ENCODE measurements around the gene UBASH3A. TPM values are rescaled to one million over a fixed set of nuclear protein-coding genes. Genes with fewer than 3 reads are reported as not detected.

Gene UBASH3A
- polyA plus RNA-seq, 1 of the 3 experiments (the other 2 are of a cell fraction) = not detected

DNA sequence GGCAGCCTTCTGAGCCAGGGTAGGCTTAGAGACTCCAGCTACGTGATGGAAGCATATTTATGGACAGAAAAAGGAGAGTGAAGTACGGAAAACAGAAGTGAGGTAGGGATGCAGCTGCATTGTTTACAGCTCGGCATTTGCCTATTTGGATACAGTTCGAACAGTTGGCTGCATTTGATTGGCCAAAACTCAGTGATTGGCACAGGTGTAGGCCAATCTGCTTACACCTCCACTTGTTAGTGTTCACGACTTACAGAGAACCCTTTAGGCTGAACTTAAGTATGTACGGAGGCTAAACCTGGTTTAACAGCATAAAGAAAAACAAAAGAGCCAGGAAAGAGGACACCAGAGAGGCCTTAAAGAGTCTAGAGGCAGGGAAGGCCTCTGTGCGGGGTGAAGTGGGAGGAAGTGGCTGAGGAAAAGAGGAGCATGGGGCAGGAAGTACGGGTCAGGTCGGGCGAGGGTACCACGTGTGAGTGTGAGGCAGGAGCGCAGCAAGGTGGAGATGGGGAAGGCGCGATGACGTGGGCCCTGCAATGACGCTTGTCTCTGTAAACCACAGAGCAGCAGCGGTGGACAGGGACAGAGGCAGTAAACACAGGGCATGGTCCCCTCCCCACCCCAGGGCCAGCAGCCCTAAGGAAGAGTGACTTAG is 60.3 kb downstream of the UBASH3A start:
- Histone ChIP-seq H3K4me3 (ENCODE audit: low read depth in 2 of 2, low read length in 1 of 2) (no peak overlapping the region), H3K79me2 (ENCODE audit: insufficient read depth) (no peaks in the 10 kb centered on the region), H3K36me3 (replicated peaks in 1 of 2; ENCODE audit: control insufficient read depth in 1 of 2, insufficient read depth in 2 of 2, low read length in 1 of 2) (no peaks in the 10 kb centered on the region), H3K4me2 (no peak overlapping the region), H4K20me1 (ENCODE audit: insufficient read depth) (no peaks in the 10 kb centered on the region), H3K9me3 (no peaks in the 10 kb centered on the region), H3K27me3 (ENCODE audit: insufficient read depth) (no peaks in the 10 kb centered on the region), H3K27ac (ENCODE audit: low read depth in 2 of 2, low read length in 1 of 2) (no peak overlapping the region), H3K9ac (no peak overlapping the region), H3K9me2 (no peaks in the 10 kb centered on the region), H2AFZ (ENCODE audit: low read depth) (no peak overlapping the region), H3F3A (replicated peaks; ENCODE audit: insufficient read depth) (no peaks in the 10 kb centered on the region), H3K4me1 (ENCODE audit: control insufficient read depth in 1 of 2, insufficient read depth in 2 of 2, low read depth in 1 of 2, low read length in 1 of 2) (peaks cover 0 to 7% of the 10 kb centered on the region in 2 experiments; a peak in 2 of 4 replicates)
- ChIA-PET CTCF (interaction anchor here (0.6 kb wide), 1 partner anchor 16 kb away, joined by 3 read pairs; no protein-coding TSS in a partner anchor), POLR2A (no interaction called here)
- 61% methylated on average over 17 of the region's 17 CpGs for WGBS (ENCODE audit: low lambda C conversion rate)
- DNase-seq = no peak
- no peak for TF ChIP-seq TAF1 (IDR thresholded peaks at IDR 0.05; ENCODE audit: borderline replicate concordance, low read depth, low read length)
- TF ChIP-seq, protein P1, sequence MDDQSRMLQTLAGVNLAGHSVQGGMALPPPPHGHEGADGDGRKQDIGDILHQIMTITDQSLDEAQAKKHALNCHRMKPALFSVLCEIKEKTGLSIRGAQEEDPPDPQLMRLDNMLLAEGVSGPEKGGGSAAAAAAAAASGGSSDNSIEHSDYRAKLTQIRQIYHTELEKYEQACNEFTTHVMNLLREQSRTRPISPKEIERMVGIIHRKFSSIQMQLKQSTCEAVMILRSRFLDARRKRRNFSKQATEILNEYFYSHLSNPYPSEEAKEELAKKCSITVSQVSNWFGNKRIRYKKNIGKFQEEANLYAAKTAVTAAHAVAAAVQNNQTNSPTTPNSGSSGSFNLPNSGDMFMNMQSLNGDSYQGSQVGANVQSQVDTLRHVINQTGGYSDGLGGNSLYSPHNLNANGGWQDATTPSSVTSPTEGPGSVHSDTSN (IDR thresholded peaks at IDR 0.05) = peak; percentile 84

GRCh38 chr21:42465008-42465802 is 61.5 kb downstream of the UBASH3A start:
- Histone ChIP-seq H3K4me1 (ENCODE audit: control insufficient read depth in 1 of 2, insufficient read depth in 2 of 2, low read depth in 1 of 2, low read length in 1 of 2) (peaks cover 0 to 7% of the 10 kb centered on the region in 2 experiments; a peak in 2 of 4 replicates), H3K9me2 (no peaks in the 10 kb centered on the region), H3K4me2 (no peak overlapping the region), H3K27me3 (ENCODE audit: insufficient read depth) (no peaks in the 10 kb centered on the region), H3F3A (replicated peaks; ENCODE audit: insufficient read depth) (no peaks in the 10 kb centered on the region), H3K4me3 (ENCODE audit: low read depth in 2 of 2, low read length in 1 of 2) (no peak overlapping the region), H2AFZ (ENCODE audit: low read depth) (no peak overlapping the region), H3K9me3 (no peaks in the 10 kb centered on the region), H3K79me2 (ENCODE audit: insufficient read depth) (no peaks in the 10 kb centered on the region), H3K27ac (ENCODE audit: low read depth in 2 of 2, low read length in 1 of 2) (no peak overlapping the region), H4K20me1 (ENCODE audit: insufficient read depth) (no peaks in the 10 kb centered on the region), H3K9ac (no peak overlapping the region), H3K36me3 (replicated peaks in 1 of 2; ENCODE audit: control insufficient read depth in 1 of 2, insufficient read depth in 2 of 2, low read length in 1 of 2) (no peaks in the 10 kb centered on the region)
- ChIA-PET POLR2A (no interaction called here), CTCF (no interaction called here)
- no peak for DNase-seq
- no peak for TF ChIP-seq SIN3A (IDR thresholded peaks at IDR 0.05; ENCODE audit: borderline replicate concordance, low read depth, low read length)
- TF ChIP-seq JUND (IDR thresholded peaks at IDR 0.05) = no peak
- TF ChIP-seq ELF1 (IDR thresholded peaks at IDR 0.05) = no peak
- TF ChIP-seq, protein P2, sequence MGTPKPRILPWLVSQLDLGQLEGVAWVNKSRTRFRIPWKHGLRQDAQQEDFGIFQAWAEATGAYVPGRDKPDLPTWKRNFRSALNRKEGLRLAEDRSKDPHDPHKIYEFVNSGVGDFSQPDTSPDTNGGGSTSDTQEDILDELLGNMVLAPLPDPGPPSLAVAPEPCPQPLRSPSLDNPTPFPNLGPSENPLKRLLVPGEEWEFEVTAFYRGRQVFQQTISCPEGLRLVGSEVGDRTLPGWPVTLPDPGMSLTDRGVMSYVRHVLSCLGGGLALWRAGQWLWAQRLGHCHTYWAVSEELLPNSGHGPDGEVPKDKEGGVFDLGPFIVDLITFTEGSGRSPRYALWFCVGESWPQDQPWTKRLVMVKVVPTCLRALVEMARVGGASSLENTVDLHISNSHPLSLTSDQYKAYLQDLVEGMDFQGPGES (IDR thresholded peaks at IDR 0.05; ENCODE audit: low read depth, low read length) = no peak
- TF ChIP-seq NRF1 (IDR thresholded peaks at IDR 0.05; ENCODE audit: low read depth, low read length) = no peak
- no peak for TF ChIP-seq GATA2 (CRISPR knock-in tag; IDR thresholded peaks at IDR 0.05)
- TF ChIP-seq TAF1 (IDR thresholded peaks at IDR 0.05; ENCODE audit: borderline replicate concordance, low read depth, low read length) = no peak
- TF ChIP-seq RAD21 (IDR thresholded peaks at IDR 0.05; ENCODE audit: low read length) = no peak
- TF ChIP-seq, protein P3, sequence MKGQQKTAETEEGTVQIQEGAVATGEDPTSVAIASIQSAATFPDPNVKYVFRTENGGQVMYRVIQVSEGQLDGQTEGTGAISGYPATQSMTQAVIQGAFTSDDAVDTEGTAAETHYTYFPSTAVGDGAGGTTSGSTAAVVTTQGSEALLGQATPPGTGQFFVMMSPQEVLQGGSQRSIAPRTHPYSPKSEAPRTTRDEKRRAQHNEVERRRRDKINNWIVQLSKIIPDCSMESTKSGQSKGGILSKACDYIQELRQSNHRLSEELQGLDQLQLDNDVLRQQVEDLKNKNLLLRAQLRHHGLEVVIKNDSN (IDR thresholded peaks at IDR 0.05; ENCODE audit: borderline replicate concordance, low read depth) = no peak
- no peak for TF ChIP-seq RXRA (IDR thresholded peaks at IDR 0.05; ENCODE audit: borderline replicate concordance, low read depth)
- no peak for TF ChIP-seq EP300 (IDR thresholded peaks at IDR 0.05; ENCODE audit: borderline replicate concordance in 1 of 2, low read depth in 1 of 2, low read length in 1 of 2)
- no peak for TF ChIP-seq FOSL2 (IDR thresholded peaks at IDR 0.05; ENCODE audit: borderline replicate concordance, low read depth)
- no peak for TF ChIP-seq FOXM1 (IDR thresholded peaks at IDR 0.05; ENCODE audit: low read depth)
- TF ChIP-seq SMC3 (IDR thresholded peaks at IDR 0.05; ENCODE audit: low read depth, low read length) = no peak
- WGBS (ENCODE audit: low lambda C conversion rate) = 19% methylated on average over 8 of the region's 8 CpGs
